ENCODE results near the gene DEGS1. TPM values are rescaled to one million over a fixed set of nuclear protein-coding genes. Genes with fewer than 3 reads are reported as not detected.

The DEGS1 gene
- total and polyA plus RNA-seq, 10 of the 15 experiments (the other 5 are each of a cell fraction or from before 2014, with no cell fraction given), result 16.5 to 133 (median 46.0) TPM

- TF ChIP-seq PRDM15 (CRISPR knock-in tag; IDR thresholded peaks at IDR 0.05), result no peak
Measured at GRCh38 chr1:224177356-224177999, 5.6 kb upstream of the DEGS1 start (continued).

GRCh38 chr1:224178894-224179293, 4.1 kb upstream of the DEGS1 start:
- H3K4me1 ChIP-seq (ENCODE audit: control insufficient read depth, insufficient read depth, low read length), result peaks cover 7% of the 10 kb centered on the region; the same call in 1 of the 2 replicates
- DNase-seq (ENCODE audit: low read depth, low spot score) (no peak), FAIRE-seq (no peak), ATAC-seq (no peak)
- WGBS (ENCODE audit: insufficient coverage, insufficient replicate concordance, low lambda C conversion rate, missing lambda C conversion rate), result 95% methylated on average over 4 of the region's 5 CpGs
- ChIA-PET RAD21 (ENCODE audit: unreplicated experiment) (interaction anchor here (1.1 kb wide), 1 partner anchor 63 kb away, joined by 4 read pairs; no protein-coding TSS in a partner anchor), CTCF (interaction anchor here (0.6 to 1.6 kb wide), 4 partner anchors 9 to 693 kb away, joined by 3 to 13 read pairs (median 3); no protein-coding TSS in a partner anchor), SMC1A (ENCODE audit: uncharacterized antibody, unreplicated experiment) (interaction anchor here (0.9 to 2.2 kb wide), 5 partner anchors 9 to 27 kb away, joined by 3 to 14 read pairs (median 6); no protein-coding TSS in a partner anchor), POLR2A (interaction anchor here (1.2 kb wide), 1 partner anchor 10 kb away, joined by 7 read pairs; no protein-coding TSS in a partner anchor)
- H3K36me3 ChIP-seq (ENCODE audit: control insufficient read depth in 2 of 2, insufficient read depth in 2 of 2, low read length in 1 of 2), result no peaks in the 10 kb centered on the region
- no peaks in the 10 kb centered on the region for H4K20me1 ChIP-seq (ENCODE audit: control insufficient read depth, insufficient read depth)
- H3K27me3 ChIP-seq (replicated peaks in 1 of 2; ENCODE audit: control insufficient read depth in 2 of 2, insufficient read depth in 2 of 2, low read length in 1 of 2), result no peaks in the 10 kb centered on the region
- no peak overlapping the region for H3K4me2 ChIP-seq (ENCODE audit: control insufficient read depth, insufficient read depth)
- no peak overlapping the region for H3K27ac ChIP-seq (ENCODE audit: control insufficient read depth, insufficient read depth)
- no peaks in the 10 kb centered on the region for H3K9me3 ChIP-seq (replicated peaks; ENCODE audit: control insufficient read depth, insufficient read depth, low read length)
- peaks cover 8% of the 10 kb centered on the region for H3K79me2 ChIP-seq (ENCODE audit: control insufficient read depth, insufficient read depth, low read length)
- no peak overlapping the region for H3K9ac ChIP-seq (ENCODE audit: control insufficient read depth, insufficient read depth, low read length)
- BruUV-seq (replicated peaks), result no TSS peak
- in situ Hi-C loops (cut with MboI), result no loop called here
- intact Hi-C loops (cut with micrococcal nuclease; ENCODE audit: unreplicated experiment), result no loop called here
- H2AFZ ChIP-seq (ENCODE audit: control insufficient read depth, low read depth, low read length), result no peak overlapping the region
- H3K4me3 ChIP-seq, result no peak overlapping the region
- TF ChIP-seq, protein P1, sequence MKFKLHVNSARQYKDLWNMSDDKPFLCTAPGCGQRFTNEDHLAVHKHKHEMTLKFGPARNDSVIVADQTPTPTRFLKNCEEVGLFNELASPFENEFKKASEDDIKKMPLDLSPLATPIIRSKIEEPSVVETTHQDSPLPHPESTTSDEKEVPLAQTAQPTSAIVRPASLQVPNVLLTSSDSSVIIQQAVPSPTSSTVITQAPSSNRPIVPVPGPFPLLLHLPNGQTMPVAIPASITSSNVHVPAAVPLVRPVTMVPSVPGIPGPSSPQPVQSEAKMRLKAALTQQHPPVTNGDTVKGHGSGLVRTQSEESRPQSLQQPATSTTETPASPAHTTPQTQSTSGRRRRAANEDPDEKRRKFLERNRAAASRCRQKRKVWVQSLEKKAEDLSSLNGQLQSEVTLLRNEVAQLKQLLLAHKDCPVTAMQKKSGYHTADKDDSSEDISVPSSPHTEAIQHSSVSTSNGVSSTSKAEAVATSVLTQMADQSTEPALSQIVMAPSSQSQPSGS (IDR thresholded peaks at IDR 0.05; ENCODE audit: low read length), result no peak
- TF ChIP-seq CEBPB (IDR thresholded peaks at IDR 0.05; ENCODE audit: borderline replicate concordance in 1 of 2, low read depth in 2 of 2, low read length in 2 of 2), result no peak
- TF ChIP-seq BMI1 (IDR thresholded peaks at IDR 0.05; ENCODE audit: borderline replicate concordance), result no peak
- no peak for TF ChIP-seq ZNF592 (IDR thresholded peaks at IDR 0.05)
- no peak for TF ChIP-seq ZBTB40 (IDR thresholded peaks at IDR 0.05; ENCODE audit: borderline replicate concordance)
